Measurements from ENCODE around the gene IQGAP2. TPM values are rescaled to one million over a fixed set of nuclear protein-coding genes. Genes with fewer than 3 reads are reported as not detected.

IQGAP2 gene, protein sequence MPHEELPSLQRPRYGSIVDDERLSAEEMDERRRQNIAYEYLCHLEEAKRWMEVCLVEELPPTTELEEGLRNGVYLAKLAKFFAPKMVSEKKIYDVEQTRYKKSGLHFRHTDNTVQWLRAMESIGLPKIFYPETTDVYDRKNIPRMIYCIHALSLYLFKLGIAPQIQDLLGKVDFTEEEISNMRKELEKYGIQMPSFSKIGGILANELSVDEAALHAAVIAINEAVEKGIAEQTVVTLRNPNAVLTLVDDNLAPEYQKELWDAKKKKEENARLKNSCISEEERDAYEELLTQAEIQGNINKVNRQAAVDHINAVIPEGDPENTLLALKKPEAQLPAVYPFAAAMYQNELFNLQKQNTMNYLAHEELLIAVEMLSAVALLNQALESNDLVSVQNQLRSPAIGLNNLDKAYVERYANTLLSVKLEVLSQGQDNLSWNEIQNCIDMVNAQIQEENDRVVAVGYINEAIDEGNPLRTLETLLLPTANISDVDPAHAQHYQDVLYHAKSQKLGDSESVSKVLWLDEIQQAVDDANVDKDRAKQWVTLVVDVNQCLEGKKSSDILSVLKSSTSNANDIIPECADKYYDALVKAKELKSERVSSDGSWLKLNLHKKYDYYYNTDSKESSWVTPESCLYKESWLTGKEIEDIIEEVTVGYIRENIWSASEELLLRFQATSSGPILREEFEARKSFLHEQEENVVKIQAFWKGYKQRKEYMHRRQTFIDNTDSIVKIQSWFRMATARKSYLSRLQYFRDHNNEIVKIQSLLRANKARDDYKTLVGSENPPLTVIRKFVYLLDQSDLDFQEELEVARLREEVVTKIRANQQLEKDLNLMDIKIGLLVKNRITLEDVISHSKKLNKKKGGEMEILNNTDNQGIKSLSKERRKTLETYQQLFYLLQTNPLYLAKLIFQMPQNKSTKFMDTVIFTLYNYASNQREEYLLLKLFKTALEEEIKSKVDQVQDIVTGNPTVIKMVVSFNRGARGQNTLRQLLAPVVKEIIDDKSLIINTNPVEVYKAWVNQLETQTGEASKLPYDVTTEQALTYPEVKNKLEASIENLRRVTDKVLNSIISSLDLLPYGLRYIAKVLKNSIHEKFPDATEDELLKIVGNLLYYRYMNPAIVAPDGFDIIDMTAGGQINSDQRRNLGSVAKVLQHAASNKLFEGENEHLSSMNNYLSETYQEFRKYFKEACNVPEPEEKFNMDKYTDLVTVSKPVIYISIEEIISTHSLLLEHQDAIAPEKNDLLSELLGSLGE (N-terminal part only)
- total RNA-seq, result 10 to 100 TPM in 3 of 4 donors, 1 to 10 TPM in 1; 3.5 to 18.5 (median 13.7) TPM

DNA sequence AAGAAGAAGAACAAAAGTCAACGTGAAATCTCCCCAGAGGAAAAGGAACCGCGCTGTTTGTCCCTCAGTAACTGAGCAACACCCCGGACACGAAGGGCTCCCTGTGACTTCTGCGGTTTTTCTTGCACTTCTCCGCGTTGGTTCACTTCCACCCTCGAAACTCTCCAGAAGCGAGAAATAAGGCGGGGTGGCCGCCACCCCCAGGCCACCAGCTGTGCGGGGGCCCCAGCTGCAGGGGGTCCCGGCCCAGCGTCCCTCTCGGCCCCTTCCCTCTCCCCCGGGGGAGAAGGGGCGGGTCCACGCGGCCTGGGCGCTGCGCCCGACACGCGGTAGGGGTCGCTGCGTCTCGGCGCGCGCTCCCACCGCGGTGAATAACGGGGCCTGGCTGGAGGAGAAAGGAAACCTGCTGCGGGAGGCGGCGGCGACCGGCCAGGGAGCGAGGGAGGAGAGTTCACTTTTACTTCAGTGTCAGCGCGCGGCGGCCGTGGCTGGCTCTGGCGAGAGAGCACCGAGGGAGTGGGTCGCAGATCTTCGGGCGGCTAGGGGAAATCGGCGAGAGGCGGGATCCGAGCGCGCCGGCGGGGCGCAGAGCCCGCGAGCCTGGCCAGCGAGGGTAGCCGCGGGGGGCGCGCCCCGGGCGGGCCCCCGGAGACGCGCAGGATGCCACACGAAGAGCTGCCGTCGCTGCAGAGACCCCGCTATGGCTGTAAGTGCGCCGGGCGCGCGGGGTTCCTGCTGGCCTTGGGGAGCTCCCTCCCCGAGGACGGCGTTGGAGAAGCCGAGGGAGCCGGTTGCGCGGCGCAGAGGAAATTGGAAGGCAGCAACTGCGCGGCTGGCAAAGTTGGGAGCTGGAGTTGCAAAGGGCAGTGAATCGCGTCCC, at the start of gene IQGAP2:
Gene IQGAP2, plus strand, starts transcription at position 400 of the 880 bp plus-strand sequence. Its CDS starts 261 bp downstream, at position 661.
- 1% methylated on average over 49 to 69 of the region's 92 CpGs for WGBS, 2 donors
- H3K4me3 ChIP-seq (ENCODE audit: low read depth, poor library complexity, severe bottlenecking), result peak within 1 kb of the TSS; percentile 51
- TF ChIP-seq, protein P1, sequence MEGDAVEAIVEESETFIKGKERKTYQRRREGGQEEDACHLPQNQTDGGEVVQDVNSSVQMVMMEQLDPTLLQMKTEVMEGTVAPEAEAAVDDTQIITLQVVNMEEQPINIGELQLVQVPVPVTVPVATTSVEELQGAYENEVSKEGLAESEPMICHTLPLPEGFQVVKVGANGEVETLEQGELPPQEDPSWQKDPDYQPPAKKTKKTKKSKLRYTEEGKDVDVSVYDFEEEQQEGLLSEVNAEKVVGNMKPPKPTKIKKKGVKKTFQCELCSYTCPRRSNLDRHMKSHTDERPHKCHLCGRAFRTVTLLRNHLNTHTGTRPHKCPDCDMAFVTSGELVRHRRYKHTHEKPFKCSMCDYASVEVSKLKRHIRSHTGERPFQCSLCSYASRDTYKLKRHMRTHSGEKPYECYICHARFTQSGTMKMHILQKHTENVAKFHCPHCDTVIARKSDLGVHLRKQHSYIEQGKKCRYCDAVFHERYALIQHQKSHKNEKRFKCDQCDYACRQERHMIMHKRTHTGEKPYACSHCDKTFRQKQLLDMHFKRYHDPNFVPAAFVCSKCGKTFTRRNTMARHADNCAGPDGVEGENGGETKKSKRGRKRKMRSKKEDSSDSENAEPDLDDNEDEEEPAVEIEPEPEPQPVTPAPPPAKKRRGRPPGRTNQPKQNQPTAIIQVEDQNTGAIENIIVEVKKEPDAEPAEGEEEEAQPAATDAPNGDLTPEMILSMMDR (IDR thresholded peaks at IDR 0.05), result peak in 1 of 3 donors; percentile 24
- TF ChIP-seq POLR2A (IDR thresholded peaks at IDR 0.05), result no peak
- intact Hi-C loops (cut with DNase I; ENCODE audit: low total_unique reads), result no loop called here
- peak; percentile 58 to 91 for DNase-seq (ENCODE audit: low spot score in 2 of 2)

DNA sequence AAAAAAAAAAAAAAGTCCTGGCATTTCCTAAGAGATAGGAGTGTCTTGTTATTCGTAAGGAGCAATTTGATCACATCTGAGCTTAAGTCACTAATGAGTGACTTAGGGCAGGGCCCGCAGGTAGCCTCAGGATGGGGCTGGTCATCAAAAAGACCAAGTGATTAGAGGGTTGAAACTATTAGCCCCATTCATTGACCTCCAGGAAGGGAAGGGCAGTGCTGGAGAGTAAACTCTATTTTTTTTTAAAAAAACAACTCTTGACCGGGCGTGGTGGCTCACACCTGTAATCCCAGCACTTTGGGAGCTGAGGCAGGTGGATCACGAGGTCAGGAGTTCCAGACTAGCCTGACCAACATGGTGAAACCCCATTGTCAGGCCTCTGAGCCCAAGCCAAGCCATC, 46.2 kb upstream of the IQGAP2 start:
- 82 to 90% methylated on average over 5 of the region's 5 CpGs for WGBS, 2 donors
- no peak overlapping the region for H3K4me3 ChIP-seq (ENCODE audit: low read depth, poor library complexity, severe bottlenecking)
- intact Hi-C loops (cut with DNase I; ENCODE audit: low total_unique reads), result no loop called here
- DNase-seq (ENCODE audit: low spot score in 2 of 2), result no peak
- TF ChIP-seq POLR2A (IDR thresholded peaks at IDR 0.05), result no peak
- TF ChIP-seq, protein P1 (IDR thresholded peaks at IDR 0.05), result no peak

DNA sequence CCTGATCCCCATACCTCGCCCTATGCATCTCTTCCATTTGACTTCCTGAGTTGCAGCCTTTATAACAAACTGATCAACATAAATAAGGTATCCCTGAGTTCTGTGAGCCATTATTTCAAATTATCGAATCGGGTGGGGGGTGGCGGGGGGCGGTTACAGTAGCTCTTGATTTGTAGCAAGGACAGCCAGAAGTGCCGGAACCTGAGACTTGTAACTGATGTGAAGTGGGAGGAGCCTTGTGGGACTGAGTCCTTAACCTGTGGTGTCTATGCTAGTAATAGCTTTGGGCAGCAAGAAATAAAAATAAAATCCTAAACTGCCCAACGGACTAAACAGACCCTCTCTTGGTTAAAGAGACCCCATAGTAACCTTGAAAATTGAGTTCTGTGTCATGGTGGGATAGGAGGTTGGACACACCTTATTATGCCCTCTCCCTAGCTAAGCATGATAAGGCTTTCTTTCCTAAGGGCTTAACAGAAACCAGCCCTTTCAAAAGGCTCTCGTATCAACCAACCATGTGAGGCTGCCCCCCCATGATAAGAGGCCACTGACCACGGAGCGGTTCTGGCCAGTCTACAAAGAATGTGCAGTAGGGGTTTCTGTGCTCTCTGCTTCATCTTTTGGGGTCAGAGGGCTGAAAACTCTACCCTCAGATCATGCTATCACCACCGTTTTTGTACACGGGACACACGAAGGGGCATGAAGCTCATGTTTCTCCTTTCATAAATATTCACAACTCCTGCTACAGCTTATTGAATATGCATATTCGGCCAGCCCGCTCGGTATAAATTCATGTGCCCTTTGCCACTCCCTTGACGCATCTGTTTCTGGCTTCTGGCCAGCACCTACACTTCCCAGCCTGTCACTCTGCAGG, 39.5 kb upstream of the IQGAP2 start:
- TF ChIP-seq, protein P1 (IDR thresholded peaks at IDR 0.05), result no peak
- no peak for TF ChIP-seq POLR2A (IDR thresholded peaks at IDR 0.05)
- no peak overlapping the region for H3K4me3 ChIP-seq (ENCODE audit: low read depth, poor library complexity, severe bottlenecking)
- DNase-seq (ENCODE audit: low spot score in 2 of 2), result peak; percentile 46 to 86
- 53 to 60% methylated on average over 17 of the region's 17 CpGs for WGBS, 2 donors
- intact Hi-C loops (cut with DNase I; ENCODE audit: low total_unique reads), result no loop called here

DNA sequence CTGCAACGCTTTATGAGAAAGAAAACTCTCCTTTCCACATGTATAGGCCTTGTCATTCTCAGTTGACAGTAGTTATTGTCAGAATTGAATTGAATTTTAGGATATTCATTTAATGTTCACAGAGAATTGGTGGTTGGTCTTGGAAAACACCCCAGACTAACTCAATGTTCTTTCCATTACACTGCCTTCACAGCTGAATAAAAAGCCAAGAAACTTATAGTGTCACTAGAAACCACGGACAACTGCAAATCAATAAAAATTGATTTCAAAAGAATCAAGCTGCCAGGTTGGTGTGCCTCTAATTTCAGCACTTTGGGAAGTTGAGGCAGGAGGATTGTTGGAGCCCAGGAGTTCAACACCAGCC, 38.9 kb upstream of the IQGAP2 start:
- no peak for DNase-seq (ENCODE audit: low spot score in 2 of 2)
- 29 to 67% methylated on average over 2 of the region's 2 CpGs for WGBS, 2 donors
- intact Hi-C loops (cut with DNase I; ENCODE audit: low total_unique reads), result no loop called here
- TF ChIP-seq, protein P1 (IDR thresholded peaks at IDR 0.05), result no peak
- TF ChIP-seq POLR2A (IDR thresholded peaks at IDR 0.05), result no peak
- no peak overlapping the region for H3K4me3 ChIP-seq (ENCODE audit: low read depth, poor library complexity, severe bottlenecking)
